Panc1 (cell line): ENCODE measurements around the gene LRP1B.

Experiments used
- CTCF ChIP-seq: fragments of 450-650 bp; IDR thresholded peaks from 2 replicates; pipeline ENCODE4 v1.5.1; 2017; ENCODE audit warnings: mild to moderate bottlenecking
- POLR2AphosphoS5 ChIP-seq: IDR thresholded peaks from 2 replicates; pipeline ENCODE4 v1.6.1; 2012; ENCODE audit warnings: mild to moderate bottlenecking, low read depth, low read length, moderate library complexity
- REST ChIP-seq, 2 experiments: IDR thresholded peaks; 2 replicates each; pipeline ENCODE4 v1.6.1; 2011 to 2012; ENCODE audit warnings: low read depth in 2 of 2, control low read depth in 1 of 2, low read length in 1 of 2, mild to moderate bottlenecking in 1 of 2, moderate library complexity in 1 of 2; ENCODE audit not compliant: insufficient read depth in 1 of 2
- SIN3A ChIP-seq: IDR thresholded peaks from 2 replicates; pipeline ENCODE4 v1.6.1; 2012; ENCODE audit warnings: low read depth, mild to moderate bottlenecking, low read length, moderate library complexity, borderline replicate concordance; ENCODE audit not compliant: insufficient read depth
- TCF7L2 ChIP-seq: IDR thresholded peaks from 2 replicates; pipeline ENCODE4 v1.6.1; 2011; ENCODE audit warnings: mild to moderate bottlenecking, low read depth, low read length, inconsistent platforms

GRCh38 chr2:141392517-141393213 lies 738.2 kb downstream of the LRP1B start:
- TF ChIP-seq CTCF (no peak), SIN3A (no peak), REST (IDR thresholded peaks at IDR 0.05; ENCODE audit: insufficient read depth in 1 of 2, low read depth in 2 of 2, low read length in 1 of 2) (no peak), POLR2AphosphoS5 (no peak), TCF7L2 (no peak)
